K562 (cell line): ENCODE results near the gene G6PC1. TPM values are rescaled to one million over a fixed set of nuclear protein-coding genes. Genes with fewer than 3 reads are reported as not detected.

ENCODE experiments used
- ATAC-seq: fragments of 200-7000 bp; cut with Tn5 transposase; 3 replicates; pipeline ENCODE4 v1.9.1; 2020; ENCODE audit warnings: moderate library complexity
- BruUV-seq: library from RNA; stranded (reverse); fragments of 400-500 nt; replicated peaks from 2 replicates; lab custom pipeline; 2021; lab: Mats Ljungman, UMichigan
- CTCF ChIA-PET: fragments of 300-600 bp; formaldehyde crosslinking; extraction: SDS; loops from one replicate; lab custom pipeline; 2021; ENCODE audit warnings: low intra/inter-chr PET ratio; lab: Yijun Ruan, JAX
- POLR2A ChIA-PET: fragments of 300-600, 350-650 bp; sonication (Branson Sonifier 250); formaldehyde crosslinking; extraction: SDS; loops from one replicate; lab custom pipeline; 2021; ENCODE audit warnings: antibody characterized with exemption, inconsistent platforms; lab: Yijun Ruan, JAX
- DNase-seq, 4 experiments: peaks; one replicate each; pipeline versions ENCODE4 v3.0.0 to v3.0.0-alpha.2; 2011 to 2018; ENCODE audit warnings: low spot score in 3 of 4, mixed read lengths in 3 of 4; ENCODE audit errors: extremely low read depth in 1 of 4
- FAIRE-seq: peaks from 2 replicates; lab custom pipeline; 2011; peaks lifted over from hg19 to GRCh38; lab: Jason Lieb, UNC
- H2AFZ ChIP-seq: 2 replicates; pipeline ENCODE4 v1.6.0; 2011; ENCODE audit warnings: low read depth, low read length, control low read depth, inconsistent platforms
- H3K27ac ChIP-seq: fragments of 200-600 bp; 3 replicates; pipeline ENCODE4 v1.8.0; 2011; ENCODE audit warnings: low read depth, mild to moderate bottlenecking, control low read depth, inconsistent platforms, low read length, moderate library complexity, mixed read lengths; ENCODE audit errors: extremely low read depth
- H3K27me3 ChIP-seq, 2 experiments: fragments of 300-600 bp in 1 of 2; 2 replicates in 1 of 2; 3 replicates in 1 of 2; pipeline versions ENCODE4 v1.6.0 to v1.8.0; 2011; ENCODE audit warnings: inconsistent platforms in 2 of 2, low read length in 2 of 2, mild to moderate bottlenecking in 1 of 2, mixed read lengths in 1 of 2, moderate library complexity in 1 of 2; ENCODE audit not compliant: control insufficient read depth in 2 of 2, insufficient read depth in 2 of 2
- H3K36me3 ChIP-seq: fragments of 300-600 bp; 3 replicates; pipeline ENCODE4 v1.8.0; 2011; ENCODE audit warnings: mild to moderate bottlenecking, low read length, inconsistent platforms; ENCODE audit not compliant: control insufficient read depth, insufficient read depth
- H3K4me1 ChIP-seq, 2 experiments: fragments of 200-600 bp in 1 of 2; replicated peaks in 1 of 2; 2 replicates in 1 of 2; 3 replicates in 1 of 2; pipeline versions ENCODE4 v1.5.1 to v1.8.0; 2011; ENCODE audit warnings: inconsistent platforms in 2 of 2, low read length in 2 of 2, mild to moderate bottlenecking in 1 of 2, mixed read lengths in 1 of 2, moderate library complexity in 1 of 2; ENCODE audit not compliant: control insufficient read depth in 2 of 2, insufficient read depth in 2 of 2
- H3K4me2 ChIP-seq: 2 replicates; pipeline ENCODE4 v1.6.1; 2011; ENCODE audit warnings: low read length, control low read depth, inconsistent platforms, mixed read lengths; ENCODE audit not compliant: insufficient read depth
- H3K4me3 ChIP-seq: fragments of 200-600 bp; sonication (generic), shearing (Covaris generic); 2 replicates; pipeline ENCODE4 v1.5.1; 2016; ENCODE audit warnings: control low read depth, inconsistent platforms
- H3K79me2 ChIP-seq: fragments of 200-600 bp; 3 replicates; pipeline ENCODE4 v1.8.0; 2011; ENCODE audit warnings: low read length, inconsistent platforms; ENCODE audit not compliant: control insufficient read depth, insufficient read depth
- H3K9ac ChIP-seq, 2 experiments: 2 replicates each; pipeline versions ENCODE4 v1.6.0 to v1.6.1; 2011; ENCODE audit warnings: low read depth in 2 of 2, low read length in 2 of 2, control low read depth in 1 of 2, inconsistent platforms in 1 of 2, mild to moderate bottlenecking in 1 of 2, mixed read lengths in 1 of 2; ENCODE audit not compliant: insufficient read depth in 1 of 2
- H3K9me1 ChIP-seq: one replicate; pipeline ENCODE4 v1.6.0; 2011; ENCODE audit warnings: inconsistent platforms, mild to moderate bottlenecking, low read length, moderate library complexity; ENCODE audit not compliant: control insufficient read depth, insufficient read depth
- H3K9me3 ChIP-seq: replicated peaks from 2 replicates; pipeline ENCODE4 v1.5.1; 2011; ENCODE audit warnings: low read depth, low read length, inconsistent platforms; ENCODE audit not compliant: control insufficient read depth, insufficient read depth
- H4K20me1 ChIP-seq: replicated peaks from 2 replicates; pipeline ENCODE4 v1.6.1; 2011; ENCODE audit warnings: low read length, inconsistent platforms, mixed read lengths; ENCODE audit not compliant: control insufficient read depth, insufficient read depth
- BMI1 ChIP-seq: fragments of 150-350 bp; IDR thresholded peaks from 2 replicates; pipeline ENCODE4 v1.6.1; 2014; ENCODE audit warnings: low read length
- DACH1 ChIP-seq: fragments of 450-650 bp; IDR thresholded peaks from 2 replicates; pipeline ENCODE4 v1.6.1; 2018; ENCODE audit not compliant: partially characterized antibody
- E2F3 ChIP-seq: fragments of 250-450 bp; sonication (Bioruptor Pico); IDR thresholded peaks from 2 replicates; pipeline ENCODE4 v1.4.0; 2020; ENCODE audit warnings: mild to moderate bottlenecking
- HES1 ChIP-seq: fragments of 450-650 bp; IDR thresholded peaks from 2 replicates; pipeline ENCODE4 v1.6.1; 2016; ENCODE audit warnings: low read depth, mild to moderate bottlenecking, moderate library complexity
- IRF9 ChIP-seq: fragments of 450-650 bp; IDR thresholded peaks from 2 replicates; pipeline ENCODE4 v1.6.1; 2016; ENCODE audit warnings: missing biosample characterization, missing genetic modification characterization
- KLF13 ChIP-seq: fragments of 450-650 bp; IDR thresholded peaks from 2 replicates; pipeline ENCODE4 v1.6.1; 2016; ENCODE audit warnings: missing genetic modification characterization, low read depth, mild to moderate bottlenecking, missing compliant biosample characterization, moderate library complexity, borderline replicate concordance
- MTA3 ChIP-seq: fragments of 450-650 bp; formaldehyde crosslinking; IDR thresholded peaks from 2 replicates; pipeline ENCODE4 v1.6.1; 2017; ENCODE audit warnings: mild to moderate bottlenecking, borderline replicate concordance
- NEUROD1 ChIP-seq: fragments of 150-350 bp; IDR thresholded peaks from 2 replicates; pipeline ENCODE4 v1.6.1; 2014; ENCODE audit warnings: borderline replicate concordance, low read length, low read depth; ENCODE audit not compliant: partially characterized antibody
- PBX2 ChIP-seq, 2 experiments: IDR thresholded peaks in 1 of 2; conservative IDR thresholded peaks in 1 of 2; 2 replicates each; pipeline ENCODE4 v1.6.1; 2016; ENCODE audit warnings: low read depth in 2 of 2, mild to moderate bottlenecking in 1 of 2, missing compliant biosample characterization in 1 of 2, missing genetic modification characterization in 1 of 2, moderate library complexity in 1 of 2
- SETDB1 ChIP-seq: IDR thresholded peaks from one replicate; pipeline ENCODE4 v1.6.1; 2012; ENCODE audit warnings: low read length, control low read depth, inconsistent platforms
- SREBF1 ChIP-seq: fragments of 150-350 bp; IDR thresholded peaks from 2 replicates; pipeline ENCODE4 v1.6.1; 2014; ENCODE audit warnings: antibody characterized with exemption, low read depth, low read length, borderline replicate concordance
- ZBED1 ChIP-seq: IDR thresholded peaks from 2 replicates; pipeline ENCODE4 v1.6.1; 2014
- ZBTB34 ChIP-seq: fragments of 250-450 bp; sonication (Bioruptor Pico); IDR thresholded peaks from 2 replicates; pipeline ENCODE4 v1.8.0; 2021; ENCODE audit warnings: mild to moderate bottlenecking, moderate library complexity
- WGBS: fragments of 100-300 bp; shearing (Covaris generic); methylation state at CpG from one replicate; pipeline ENCODE4 v1.1.6; 2016; ENCODE audit warnings: low coverage, mixed read lengths; ENCODE audit not compliant: insufficient coverage; ENCODE audit errors: missing lambda C conversion rate; 5-methylcytosine and 5-hydroxymethylcytosine counted together
- in situ Hi-C: fragments of 300-500 bp; cut with MboI; formaldehyde crosslinking; loops from 4 replicates; pipeline ENCODE4 v1.15.0; 2018; ENCODE audit warnings: inconsistent platforms, mixed read lengths
- intact Hi-C: fragments of 100-400 bp; cut with micrococcal nuclease; formaldehyde crosslinking; loops from 2 replicates; pipeline ENCODE4 v1.14.2; 2022
- polyA plus RNA-seq, 8 experiments: library from polyadenylated mRNA; depleted of rRNA in 4 of 8; stranded (reverse) in 5 of 8; unstranded in 3 of 8; fragments of >200 nt; fragmentation: Nextera tagmentation in 2 of 8; fragmentation: Illumina TruSeq in 1 of 8; extraction: Ambion mirVana in 2 of 8; extraction: Trizol in 1 of 8; gene quantifications; 2 replicates each; pipeline versions ENCODE4 v1.2.1 to v1.2.3, GENCODE V29; 2011 to 2014; ENCODE audit warnings: inconsistent platforms in 1 of 8, missing spikeins in 1 of 8
- total RNA-seq, 7 experiments: library from RNA; depleted of rRNA in 6 of 7; stranded (reverse); fragments of >200 nt in 6 of 7; fragmentation: Illumina TruSeq in 2 of 7; extraction: Trizol in 2 of 7; gene quantifications; 2 replicates each; pipeline versions ENCODE4 v1.2.1 to v1.2.3, GENCODE V29; 2011 to 2021; ENCODE audit warnings: low replicate concordance in 1 of 7

G6PC1 gene
- total and polyA plus RNA-seq, 9 of the 15 experiments (the other 6 are each of a cell fraction or from before 2014, with no cell fraction given) = not detected

GRCh38 chr17:42853968-42854790, 46.4 kb upstream of the G6PC1 start (continued):
- no peak for TF ChIP-seq NEUROD1
- TF ChIP-seq BMI1 = no peak
- TF ChIP-seq MTA3 = no peak
- no peak for TF ChIP-seq DACH1
- TF ChIP-seq IRF9 (tag) = no peak
- TF ChIP-seq ZBED1 = no peak

GRCh38 chr17:42855048-42855596, 45.5 kb upstream of the G6PC1 start:
- no peak overlapping the region for H2AFZ ChIP-seq
- no peak overlapping the region for H3K27ac ChIP-seq
- DNase-seq = no peak
- intact Hi-C loops (no loop called here), in situ Hi-C loops (no loop called here)
- no peak overlapping the region for H3K9ac ChIP-seq
- ChIA-PET CTCF (no interaction called here), POLR2A (interaction anchor here (1.3 to 1.4 kb wide), 2 partner anchors 9 to 11 kb away, joined by 5 to 6 read pairs; no protein-coding TSS in a partner anchor)
- H3K4me2 ChIP-seq = no peak overlapping the region
- no peak for FAIRE-seq
- H3K4me1 ChIP-seq = peaks cover 0 to 3% of the 10 kb centered on the region in 2 experiments; a peak in 1 of 5 replicates
- WGBS = 28% methylated on average over 8 of the region's 8 CpGs
- ATAC-seq = no peak
- no peak overlapping the region for H3K4me3 ChIP-seq
- no peaks in the 10 kb centered on the region for H3K9me1 ChIP-seq
- no peaks in the 10 kb centered on the region for H3K79me2 ChIP-seq
- 0 out of 5 replicates have a peak, but pooled peaks cover 0 to 9% of the 10 kb centered on the region in 2 experiments for H3K27me3 ChIP-seq
- H3K9me3 ChIP-seq = no peaks in the 10 kb centered on the region
- no peaks in the 10 kb centered on the region for H3K36me3 ChIP-seq
- BruUV-seq = no TSS peak
- no peaks in the 10 kb centered on the region for H4K20me1 ChIP-seq
- TF ChIP-seq E2F3 (CRISPR knock-in tag) (no peak), SREBF1 (no peak), KLF13 (no peak), PBX2 (CRISPR knock-in tag; IDR thresholded peaks at IDR 0.05; ENCODE audit: low read depth) (no peak), PBX2 (tag; conservative IDR thresholded peaks at IDR 0.05; ENCODE audit: low read depth) (no peak), ZBTB34 (CRISPR knock-in tag) (no peak), HES1 (no peak), SETDB1 (no peak)
